ENCODE results near the gene OR51Q1. TPM values are rescaled to one million over a fixed set of nuclear protein-coding genes. Genes with fewer than 3 reads are reported as not detected.

The OR51Q1 gene, protein sequence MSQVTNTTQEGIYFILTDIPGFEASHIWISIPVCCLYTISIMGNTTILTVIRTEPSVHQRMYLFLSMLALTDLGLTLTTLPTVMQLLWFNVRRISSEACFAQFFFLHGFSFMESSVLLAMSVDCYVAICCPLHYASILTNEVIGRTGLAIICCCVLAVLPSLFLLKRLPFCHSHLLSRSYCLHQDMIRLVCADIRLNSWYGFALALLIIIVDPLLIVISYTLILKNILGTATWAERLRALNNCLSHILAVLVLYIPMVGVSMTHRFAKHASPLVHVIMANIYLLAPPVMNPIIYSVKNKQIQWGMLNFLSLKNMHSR
- total RNA-seq, result not detected in 2 replicates

DNA sequence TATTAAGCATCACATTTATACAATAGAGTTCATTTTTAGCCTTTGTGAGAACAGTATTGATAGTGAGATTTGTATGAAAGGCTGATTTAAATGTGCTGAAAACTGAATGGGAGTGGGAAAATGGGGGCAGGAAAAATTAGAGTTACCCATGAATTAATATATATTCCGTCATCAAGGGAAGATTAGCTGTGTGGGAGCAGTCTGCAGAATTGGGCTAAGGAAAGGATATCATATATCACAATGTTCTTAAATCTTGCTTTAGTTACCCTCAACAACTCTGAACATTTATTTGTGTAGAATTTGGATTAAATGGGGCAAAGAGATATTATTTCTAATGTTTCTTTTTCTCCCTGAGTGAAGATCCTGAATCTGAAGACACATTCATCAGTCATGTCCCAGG lies at the start of gene OR51Q1:
Gene OR51Q1, plus strand, starts transcription at position 301 of the 400 bp plus-strand sequence. Its CDS starts 90 bp downstream, at position 391.

DNA sequence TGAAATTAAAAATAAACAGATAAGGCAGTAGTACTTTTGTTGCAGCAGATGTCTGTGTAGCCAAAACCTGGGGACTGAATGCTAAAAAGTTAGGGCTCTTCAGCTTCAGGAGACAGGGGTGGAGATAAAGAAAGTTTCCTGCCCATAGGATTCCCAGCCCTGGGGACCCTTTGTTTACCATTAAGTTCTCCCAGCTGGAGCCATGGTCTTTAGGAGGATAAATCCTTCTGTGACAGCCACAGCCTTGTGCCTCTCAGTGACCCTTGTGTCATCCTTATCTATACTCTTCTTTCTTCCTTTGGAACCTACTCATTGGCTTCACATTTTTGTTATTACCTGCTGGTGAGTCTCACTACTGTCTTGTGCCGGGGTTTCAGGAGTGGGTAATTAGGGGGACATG lies 38.3 kb upstream of the OR51Q1 start, which contains the start of gene OR51M1:
Gene OR51M1, plus strand, starts transcription at position 237 of the 400 bp plus-strand sequence. CDS start 5,587 bp downstream, outside the sequence.

DNA sequence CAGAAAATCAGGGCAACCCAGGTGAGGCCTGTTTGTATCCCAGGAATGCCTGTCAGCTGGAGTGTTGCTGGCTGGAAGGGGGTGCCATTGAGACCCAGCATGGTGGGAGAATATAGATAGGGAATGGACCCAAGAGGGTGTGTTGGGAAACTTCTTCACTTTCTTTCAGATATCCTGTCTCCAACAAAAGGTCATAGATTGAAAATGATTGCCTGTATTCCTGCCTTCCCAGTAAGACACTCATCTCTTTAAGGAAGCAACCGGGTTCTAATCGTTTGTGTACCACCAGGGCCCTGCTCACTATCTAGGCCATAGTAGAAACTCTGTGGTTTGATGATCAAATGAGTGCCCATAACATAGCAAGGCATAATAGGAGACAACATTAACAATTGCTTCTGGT lies 19.5 kb downstream of the OR51Q1 start, which contains the start of gene OR51I1:
Gene OR51I1, minus strand, starts transcription at position 101 of the 400 bp plus-strand sequence. Its CDS starts 0 bp downstream, at position 101.

DNA sequence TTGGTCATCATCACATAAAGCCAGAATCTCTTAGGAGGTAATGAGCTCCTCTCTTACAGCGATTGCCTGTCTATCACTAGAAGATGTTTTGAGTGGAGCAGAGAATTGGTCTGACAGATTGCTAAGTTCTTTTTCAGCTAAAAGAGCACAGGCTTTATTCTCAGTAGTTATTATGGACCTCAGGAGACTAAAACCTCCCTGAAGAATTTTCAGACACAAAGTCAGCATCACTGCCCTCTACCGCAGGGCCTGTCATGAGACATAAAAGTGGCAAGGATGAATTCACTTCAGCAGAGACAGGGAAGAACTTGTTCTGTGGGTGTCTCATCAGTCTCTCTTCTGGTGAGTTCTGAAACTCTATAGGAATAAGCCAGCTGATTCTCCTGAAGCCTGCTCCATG lies 27.1 kb downstream of the OR51Q1 start, which contains the start of gene OR51I2:
Gene OR51I2, plus strand, starts transcription at position 301 of the 400 bp plus-strand sequence. CDS start 4,166 bp downstream, outside the sequence.

Other genes starting within 250 kb of the OR51Q1 start
- not detected in 2 replicates for gene OR51V1, start 221.4 kb upstream of the OR51Q1 start, total RNA-seq
- not detected in 2 replicates for gene HBB, start 195.0 kb upstream of the OR51Q1 start, total RNA-seq
- gene HBD, start 187.6 kb upstream of the OR51Q1 start, total RNA-seq, result 0.33 and 0.36 TPM in 2 replicates
- not detected in 2 replicates for gene HBG1, start 172.3 kb upstream of the OR51Q1 start, total RNA-seq
- not detected in 2 replicates for gene HBG2, start 167.3 kb upstream of the OR51Q1 start, total RNA-seq
- not detected in 2 replicates for gene HBE1, start 152.2 kb upstream of the OR51Q1 start, total RNA-seq
- gene OR51B4, start 120.2 kb upstream of the OR51Q1 start, total RNA-seq, result 0.20 TPM in 1 of 2 replicates, not detected in the other
- gene OR51B2, start 97.8 kb upstream of the OR51Q1 start, total RNA-seq, result 0.13 TPM in 2 replicates
- gene OR51B5, start 78.6 kb upstream of the OR51Q1 start, total RNA-seq, result 0.13 and 0.17 TPM in 2 replicates
- gene OR51B6, start 70.6 kb upstream of the OR51Q1 start, total RNA-seq, result not detected in 2 replicates
- gene OR51M1, start 38.3 kb upstream of the OR51Q1 start, total RNA-seq, result not detected in 2 replicates
- gene OR51I1, start 19.4 kb downstream of the OR51Q1 start, total RNA-seq, result not detected in 2 replicates
- not detected in 2 replicates for gene OR51I2, start 27.2 kb downstream of the OR51Q1 start, total RNA-seq
- not detected in 2 replicates for gene OR52D1, start 66.6 kb downstream of the OR51Q1 start, total RNA-seq
- 0.10 and 0.26 TPM in 2 replicates for gene UBQLN3, start 87.8 kb downstream of the OR51Q1 start, total RNA-seq
- 0.23 and 0.33 TPM in 2 replicates for gene UBQLNL, start 94.6 kb downstream of the OR51Q1 start, total RNA-seq
- 0.91 and 0.99 TPM in 2 replicates for gene OR52H1, start 126.4 kb downstream of the OR51Q1 start, total RNA-seq
- not detected in 2 replicates for gene OR52B6, start 158.8 kb downstream of the OR51Q1 start, total RNA-seq
- 3.0 and 5.1 TPM in 2 replicates for gene TRIM6, start 174.5 kb downstream of the OR51Q1 start, total RNA-seq
- gene TRIM34, start 202.9 kb downstream of the OR51Q1 start, total RNA-seq, result 7.8 and 14.9 TPM in 2 replicates